EL (cell line): ENCODE measurements around the gene SYNE1.
"Not testable (repeated sequence)": the region's sequence is repeated elsewhere in the genome, so short reads cannot be mapped to it uniquely, and the experiment has no call there.

Experiments
- DNase-seq: peaks from one replicate; pipeline ENCODE4 v3.0.0-alpha.2; 2016

Gene SYNE1

GRCh38 chr6:152637296-152638047 lies at the start of gene SYNE1:
Gene SYNE1, minus strand, starts transcription at chr6:152637362. Its CDS starts 9,031 bp downstream, at chr6:152628331.
- DNase-seq, result no peak

- no peak for DNase-seq
Observed at GRCh38 chr6:152685819-152686218, 48.7 kb upstream of the SYNE1 start.

GRCh38 chr6:152682935-152683334 lies 45.8 kb upstream of the SYNE1 start:
- not testable (repeated sequence) for DNase-seq

DNA sequence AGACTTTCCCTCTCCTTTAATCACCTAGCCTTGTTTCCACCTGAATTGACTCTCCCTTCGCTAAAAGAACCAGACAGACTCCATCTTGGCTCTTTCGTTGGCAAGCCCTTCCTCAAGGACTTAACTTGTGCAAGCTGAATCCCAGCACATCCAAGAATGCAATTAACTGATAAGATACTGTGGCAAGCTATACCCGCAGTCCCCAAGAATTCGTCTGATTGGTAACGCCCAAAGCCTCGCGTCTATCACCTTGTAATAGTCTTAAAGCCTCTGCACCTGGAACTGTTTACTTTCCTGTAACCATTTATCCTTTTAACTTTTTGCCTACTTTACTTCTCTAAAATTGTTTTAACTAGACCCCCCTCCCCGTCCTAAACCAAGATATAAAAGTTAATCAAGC lies 45.0 kb upstream of the SYNE1 start:
- DNase-seq, result no peak

- DNase-seq, result no peak
Observed at GRCh38 chr6:152680879-152681517, 43.8 kb upstream of the SYNE1 start.

DNA sequence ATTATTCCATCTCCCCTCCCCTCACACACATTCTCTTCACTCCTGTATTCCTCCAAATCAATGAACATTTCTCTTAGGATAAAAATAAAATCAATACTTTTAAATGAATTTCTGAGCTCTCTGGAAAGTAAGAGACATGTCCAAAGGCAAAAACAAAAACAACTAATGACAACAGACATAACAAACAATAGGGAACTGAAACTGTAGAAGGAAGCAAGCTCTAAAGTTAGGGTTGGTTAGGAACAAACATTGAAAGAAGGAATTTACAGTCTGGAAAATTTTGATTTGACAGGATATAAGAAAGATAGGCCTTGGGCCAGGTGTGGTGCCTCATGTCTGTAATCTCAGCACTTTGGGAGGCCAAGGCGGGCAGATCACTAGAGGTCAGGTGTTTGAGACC lies 43.0 kb upstream of the SYNE1 start:
- DNase-seq, result no peak

GRCh38 chr6:152673236-152673635 lies 36.1 kb upstream of the SYNE1 start:
- no peak for DNase-seq

DNA sequence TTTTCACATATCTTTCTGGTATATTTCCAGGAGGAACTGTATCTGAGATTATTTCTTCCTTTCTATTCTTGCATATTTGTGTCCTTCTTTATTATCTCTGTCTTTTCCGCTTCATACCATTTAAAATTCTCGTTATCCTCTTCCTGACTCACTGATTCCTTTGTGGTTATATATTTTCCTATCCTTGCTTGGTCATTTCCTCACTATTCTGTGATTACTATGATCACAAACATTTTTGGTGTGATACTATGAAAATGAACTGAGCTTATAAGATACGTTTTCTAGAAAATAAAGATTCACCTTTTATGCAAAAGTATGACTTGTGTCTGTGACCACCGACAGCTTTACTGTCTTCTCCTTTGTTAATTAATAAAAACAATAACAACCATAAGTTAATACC lies 34.0 kb upstream of the SYNE1 start:
- peak; percentile 20 for DNase-seq

- peak; percentile 13 for DNase-seq
Observed at GRCh38 chr6:152669895-152670294, 32.7 kb upstream of the SYNE1 start.

- no peak for DNase-seq
Observed at GRCh38 chr6:152661776-152662175, 24.6 kb upstream of the SYNE1 start.

GRCh38 chr6:152651986-152652385 lies 14.8 kb upstream of the SYNE1 start:
- DNase-seq, result no peak

GRCh38 chr6:152648105-152648504 lies 10.9 kb upstream of the SYNE1 start:
- DNase-seq, result no peak

- not testable (repeated sequence) for DNase-seq
Observed at GRCh38 chr6:152646732-152647131, 9.6 kb upstream of the SYNE1 start.

- peak; percentile 30 for DNase-seq
Observed at GRCh38 chr6:152642578-152643375, 5.6 kb upstream of the SYNE1 start.

- DNase-seq, result peak; percentile 19
Observed at GRCh38 chr6:152636609-152637295, 410 bp downstream of the SYNE1 start.

GRCh38 chr6:152636021-152636608 lies 1.0 kb downstream of the SYNE1 start:
- DNase-seq, result peak; percentile 19

DNA sequence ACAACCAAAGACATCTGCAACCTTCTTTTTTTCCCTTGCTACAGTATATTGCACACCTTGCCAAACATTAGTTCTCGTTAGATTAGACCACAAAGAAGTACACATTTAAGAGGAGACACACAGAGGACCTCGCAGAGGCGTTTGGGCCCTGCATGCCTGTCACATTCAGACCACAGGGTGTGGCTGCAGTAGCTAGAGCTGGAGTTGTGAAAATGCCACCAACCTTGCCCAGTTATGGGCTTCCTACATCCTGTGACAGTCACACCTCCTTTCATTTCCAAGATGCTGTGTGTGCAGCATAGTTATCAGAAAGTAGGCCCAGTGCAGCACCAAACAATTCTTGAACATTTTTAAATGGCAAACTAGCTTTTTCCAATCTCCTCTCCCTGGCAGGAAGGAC lies 2.4 kb downstream of the SYNE1 start:
- no peak for DNase-seq

DNA sequence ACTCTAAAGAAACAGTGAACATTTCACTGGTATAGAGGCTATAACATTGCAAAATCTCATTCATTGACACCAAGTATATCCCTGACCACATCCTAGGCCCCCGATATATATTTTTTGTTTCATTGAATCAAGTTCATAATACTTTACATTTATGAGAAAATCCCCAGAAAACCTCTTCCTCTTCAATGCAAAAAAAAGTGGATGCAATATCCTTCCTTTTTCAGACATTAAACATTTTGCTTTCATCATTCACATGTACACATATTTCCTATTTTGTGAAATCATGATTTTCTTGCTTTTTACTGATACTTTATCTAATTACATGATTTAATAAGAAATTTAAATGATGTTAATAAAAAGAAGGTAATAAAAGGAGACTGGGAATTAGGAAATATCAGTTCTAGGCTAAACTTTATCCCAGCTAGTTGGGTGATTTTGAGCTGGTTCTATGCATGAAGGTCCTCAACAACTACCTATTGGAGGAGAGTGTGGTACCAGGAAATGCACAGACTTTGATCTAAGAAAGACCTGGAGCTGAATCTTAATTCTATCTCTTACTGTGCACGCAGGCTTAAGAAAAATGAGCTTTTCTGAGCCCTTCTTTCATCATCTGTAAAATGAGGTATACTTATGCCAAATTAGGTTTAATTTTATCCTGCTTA lies 4.9 kb downstream of the SYNE1 start:
- no peak for DNase-seq

DNA sequence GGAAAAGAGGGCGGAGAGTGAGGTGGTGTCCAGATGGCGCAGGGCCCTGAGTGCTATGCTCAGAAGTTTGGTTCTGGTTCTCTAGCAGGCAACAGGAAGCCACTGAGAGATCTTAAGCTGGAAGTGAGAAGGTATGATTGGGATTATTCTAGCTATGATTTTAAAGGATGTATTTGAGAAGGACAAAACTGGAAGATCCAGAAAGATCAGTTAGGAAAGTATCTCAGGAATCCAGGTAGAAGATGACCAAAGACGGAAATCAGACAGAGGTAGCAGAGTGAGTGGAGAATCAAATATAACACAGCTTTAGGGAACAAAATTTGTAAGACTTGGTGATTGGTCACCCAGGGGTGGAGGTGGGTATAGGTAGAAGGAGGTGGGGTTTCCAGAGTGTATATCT lies 5.8 kb downstream of the SYNE1 start:
- DNase-seq, result no peak

DNA sequence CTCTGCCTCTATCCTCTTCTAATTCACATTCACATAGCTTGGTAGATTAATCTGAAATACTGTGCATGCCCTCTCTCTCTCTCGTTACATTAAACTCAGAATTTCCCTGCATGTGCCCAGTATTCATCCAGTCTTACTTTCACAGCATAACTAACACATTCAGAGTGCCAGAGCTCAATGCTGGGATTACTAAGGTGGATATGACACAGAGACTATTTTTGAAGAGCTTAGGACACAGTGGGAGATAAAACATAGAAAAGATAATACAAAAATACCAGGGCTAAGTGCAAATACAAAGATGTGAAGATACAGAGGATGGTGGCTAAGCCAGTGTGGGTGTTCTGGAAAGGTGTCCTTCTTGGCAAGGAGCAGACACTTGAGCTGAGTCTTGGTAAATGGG lies 6.3 kb downstream of the SYNE1 start:
- DNase-seq, result no peak

DNA sequence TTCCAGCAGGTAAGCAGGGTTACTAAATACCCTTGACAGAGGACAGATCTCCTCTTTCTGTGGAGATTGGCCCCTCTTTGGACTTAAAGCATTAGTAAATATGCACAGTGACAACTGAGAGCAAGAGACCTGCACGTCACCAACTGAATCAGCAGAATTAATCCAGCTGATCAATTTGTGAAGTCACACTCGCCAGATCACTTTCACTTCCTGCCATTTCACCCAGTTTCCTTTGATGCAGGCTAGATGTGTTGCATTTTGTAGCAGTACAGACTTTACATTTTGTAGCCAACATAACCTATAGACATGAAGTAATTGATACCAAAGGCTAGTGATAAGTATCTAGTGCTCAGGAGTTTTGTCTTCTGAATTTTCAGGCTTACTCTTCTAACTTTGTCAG lies 11.9 kb downstream of the SYNE1 start:
- DNase-seq, result no peak

GRCh38 chr6:152614776-152615175 lies 22.4 kb downstream of the SYNE1 start:
- not testable (repeated sequence) for DNase-seq
